Neural cell (in vitro differentiated cells): ENCODE results near the gene FGF4. TPM values are rescaled to one million over a fixed set of nuclear protein-coding genes. Genes with fewer than 3 reads are reported as not detected.
A peak's percentile ranks its signal among the peaks of the same experiment; 100 is the strongest.

Source experiments
- H2AFZ ChIP-seq: fragments of 200-600, 300-800 bp; sonication (generic), shearing (Covaris generic); 2 replicates; pipeline ENCODE4 v1.6.0; 2014; ENCODE audit warnings: low read depth, mild to moderate bottlenecking, antibody characterized with exemption, low read length, moderate library complexity
- H3F3A ChIP-seq: fragments of 200-600 bp; shearing (Covaris generic); 2 replicates; pipeline ENCODE4 v1.6.1; 2016; ENCODE audit warnings: mild to moderate bottlenecking, moderate library complexity, mixed read lengths, antibody characterized with exemption, low read length; ENCODE audit not compliant: insufficient read depth, poor library complexity, severe bottlenecking
- H3K27ac ChIP-seq: fragments of 200-600, 300-800 bp; sonication (generic), shearing (Covaris generic); 2 replicates; pipeline ENCODE4 v1.5.1; 2014; ENCODE audit warnings: mild to moderate bottlenecking, low read length, moderate library complexity
- H3K27me3 ChIP-seq: fragments of 300-800, 200-600 bp; sonication (generic), shearing (Covaris generic); 2 replicates; pipeline ENCODE4 v1.6.0; 2014; ENCODE audit warnings: mild to moderate bottlenecking, low read depth, low read length, moderate library complexity; ENCODE audit not compliant: insufficient read depth
- H3K36me3 ChIP-seq: fragments of 300-800, 200-600 bp; sonication (generic), shearing (Covaris generic); 2 replicates; pipeline ENCODE4 v1.5.1; 2014; ENCODE audit warnings: mild to moderate bottlenecking, antibody characterized with exemption, low read length, moderate library complexity; ENCODE audit not compliant: insufficient read depth
- H3K4me2 ChIP-seq: fragments of 300-800, 200-600 bp; sonication (generic), shearing (Covaris generic); 2 replicates; pipeline ENCODE4 v1.6.0; 2014; ENCODE audit warnings: mild to moderate bottlenecking, low read length
- H3K4me3 ChIP-seq: fragments of 300-800, 200-600 bp; sonication (generic), shearing (Covaris generic); 2 replicates; pipeline ENCODE4 v1.5.1; 2014; ENCODE audit warnings: mild to moderate bottlenecking, low read length, moderate library complexity
- H3K79me2 ChIP-seq: fragments of 200-600 bp; shearing (Covaris generic); replicated peaks from 2 replicates; pipeline ENCODE4 v1.6.0; 2014; ENCODE audit warnings: mild to moderate bottlenecking, low read length, moderate library complexity; ENCODE audit not compliant: insufficient read depth
- H3K9ac ChIP-seq: fragments of 300-800, 200-600 bp; sonication (generic), shearing (Covaris generic); 2 replicates; pipeline ENCODE4 v1.6.1; 2016; ENCODE audit warnings: mild to moderate bottlenecking, low read length, mixed read lengths
- H3K9me2 ChIP-seq: fragments of 200-600 bp; shearing (Covaris generic); 2 replicates; pipeline ENCODE4 v1.6.1; 2016; ENCODE audit warnings: mild to moderate bottlenecking, low read length, mixed read lengths; ENCODE audit not compliant: insufficient read depth
- H3K9me3 ChIP-seq: fragments of 200-600, 300-800 bp; sonication (generic), shearing (Covaris generic); 2 replicates; pipeline ENCODE4 v1.6.1; 2016; ENCODE audit warnings: mild to moderate bottlenecking, mixed run types, low read length, moderate library complexity, mixed read lengths
- H4K20me1 ChIP-seq: fragments of 200-600 bp; shearing (Covaris generic); 2 replicates; pipeline ENCODE4 v1.6.1; 2016; ENCODE audit warnings: mild to moderate bottlenecking, mixed run types; ENCODE audit not compliant: insufficient read depth
- EP300 ChIP-seq: fragments of 450-650 bp; conservative IDR thresholded peaks from 2 replicates; pipeline ENCODE4 v1.6.1; 2014; ENCODE audit warnings: antibody characterized with exemption, mild to moderate bottlenecking, moderate library complexity; ENCODE audit not compliant: poor library complexity, severe bottlenecking
- EZH2 ChIP-seq: fragments of 200-600, 300-800 bp; shearing (Covaris generic), sonication (generic); IDR thresholded peaks from 2 replicates; pipeline ENCODE4 v1.6.1; 2014; ENCODE audit warnings: antibody characterized with exemption, low read length, borderline replicate concordance, mild to moderate bottlenecking; ENCODE audit not compliant: insufficient read depth, poor library complexity, severe bottlenecking
- POLR2AphosphoS5 ChIP-seq: IDR thresholded peaks from 2 replicates; pipeline ENCODE4 v1.6.1; 2012
- TAF1 ChIP-seq: IDR thresholded peaks from 2 replicates; pipeline ENCODE4 v1.6.1; 2012; ENCODE audit warnings: low read depth
- polyA plus RNA-seq: library from polyadenylated mRNA; depleted of rRNA; stranded (reverse); fragments of >200 nt; gene quantifications from 2 replicates; pipeline ENCODE4 v1.2.3, GENCODE V29; 2014
- TF ChIP-seq, protein P1 (sequence below): fragments of 450-650 bp; IDR thresholded peaks from 2 replicates; pipeline ENCODE4 v1.5.1; 2014; ENCODE audit warnings: antibody characterized with exemption, mild to moderate bottlenecking, moderate library complexity; ENCODE audit not compliant: poor library complexity, severe bottlenecking

The FGF4 gene
- polyA plus RNA-seq, 1 donor from 2014 or later = not detected

DNA sequence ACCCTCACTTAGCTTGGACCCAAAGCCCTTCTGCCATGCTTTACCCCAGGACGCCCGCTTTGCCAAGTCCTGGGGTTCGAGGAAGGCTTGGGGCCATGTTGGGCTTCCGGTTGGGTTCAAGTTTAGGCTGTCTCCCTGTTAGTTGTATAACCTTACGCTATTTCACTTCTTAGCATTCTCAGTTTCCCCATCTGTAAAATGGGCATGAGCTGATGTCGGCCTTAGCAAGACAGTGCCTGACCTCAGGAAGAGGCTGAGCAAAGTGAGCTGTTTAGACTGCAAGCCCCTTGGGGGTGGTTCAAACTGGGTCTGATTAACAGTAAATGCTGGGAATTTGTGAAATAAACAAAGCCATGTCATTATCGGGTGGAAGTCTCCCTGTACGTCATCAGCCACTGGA lies 3.2 kb upstream of the FGF4 start:
- Histone ChIP-seq H3K27ac (no peak overlapping the region), H3K9me3 (no peaks in the 10 kb centered on the region), H3K9me2 (no peaks in the 10 kb centered on the region), H3F3A (no peaks in the 10 kb centered on the region), H4K20me1 (no peaks in the 10 kb centered on the region), H3K36me3 (no peaks in the 10 kb centered on the region), H3K9ac (no peak overlapping the region), H3K4me2 (no peak overlapping the region), H3K4me3 (no peak overlapping the region), H3K79me2 (no peaks in the 10 kb centered on the region), H2AFZ (no peak overlapping the region), H3K27me3 (peaks cover 40% of the 10 kb centered on the region)
- TF ChIP-seq, protein P1, sequence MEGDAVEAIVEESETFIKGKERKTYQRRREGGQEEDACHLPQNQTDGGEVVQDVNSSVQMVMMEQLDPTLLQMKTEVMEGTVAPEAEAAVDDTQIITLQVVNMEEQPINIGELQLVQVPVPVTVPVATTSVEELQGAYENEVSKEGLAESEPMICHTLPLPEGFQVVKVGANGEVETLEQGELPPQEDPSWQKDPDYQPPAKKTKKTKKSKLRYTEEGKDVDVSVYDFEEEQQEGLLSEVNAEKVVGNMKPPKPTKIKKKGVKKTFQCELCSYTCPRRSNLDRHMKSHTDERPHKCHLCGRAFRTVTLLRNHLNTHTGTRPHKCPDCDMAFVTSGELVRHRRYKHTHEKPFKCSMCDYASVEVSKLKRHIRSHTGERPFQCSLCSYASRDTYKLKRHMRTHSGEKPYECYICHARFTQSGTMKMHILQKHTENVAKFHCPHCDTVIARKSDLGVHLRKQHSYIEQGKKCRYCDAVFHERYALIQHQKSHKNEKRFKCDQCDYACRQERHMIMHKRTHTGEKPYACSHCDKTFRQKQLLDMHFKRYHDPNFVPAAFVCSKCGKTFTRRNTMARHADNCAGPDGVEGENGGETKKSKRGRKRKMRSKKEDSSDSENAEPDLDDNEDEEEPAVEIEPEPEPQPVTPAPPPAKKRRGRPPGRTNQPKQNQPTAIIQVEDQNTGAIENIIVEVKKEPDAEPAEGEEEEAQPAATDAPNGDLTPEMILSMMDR = no peak

DNA sequence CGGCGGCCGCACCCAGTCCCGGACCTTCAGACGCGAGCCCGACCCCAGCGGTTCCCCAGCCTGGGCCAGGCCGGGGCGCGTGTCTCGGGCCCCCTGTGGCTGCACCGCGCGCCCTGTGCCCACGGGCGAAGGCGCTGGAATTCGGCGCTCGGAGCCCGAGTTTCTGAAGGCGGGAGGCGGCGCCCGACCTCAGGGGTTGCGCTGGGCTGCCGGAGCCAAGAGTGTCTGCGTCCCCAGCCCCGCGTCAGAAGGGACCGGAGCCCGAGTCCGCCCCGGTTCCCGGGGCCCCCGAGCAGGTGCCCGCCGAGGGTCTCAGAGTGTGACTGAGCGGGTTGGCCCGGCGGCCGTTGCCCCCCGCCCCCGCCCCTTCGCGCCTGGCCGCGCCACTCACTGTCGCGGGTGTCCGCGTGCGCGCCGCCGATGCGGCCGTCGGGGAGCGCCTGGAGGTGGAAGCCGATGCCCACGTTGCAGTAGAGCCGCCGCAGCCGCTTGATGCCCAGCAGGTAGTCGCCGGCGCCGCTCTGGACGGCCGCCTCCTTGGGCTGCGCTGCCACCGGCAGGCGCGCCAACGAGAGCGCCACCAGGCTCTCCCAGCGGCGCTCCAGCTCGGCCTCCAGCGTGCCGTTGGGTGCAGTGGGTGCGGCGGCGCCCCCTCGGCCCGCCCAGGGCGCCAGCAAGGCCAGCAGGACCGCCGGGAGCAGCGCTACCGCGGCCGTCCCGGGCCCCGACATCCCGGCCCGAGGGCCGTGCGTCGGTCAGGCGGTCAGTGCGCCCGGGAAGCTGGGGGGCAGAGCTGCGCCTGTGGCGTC lies 583 bp downstream of the FGF4 start:
- no peaks in the 10 kb centered on the region for H3F3A ChIP-seq
- no peaks in the 10 kb centered on the region for H3K9me2 ChIP-seq
- no peaks in the 10 kb centered on the region for H3K36me3 ChIP-seq
- no peak overlapping the region for H3K4me2 ChIP-seq
- no peak overlapping the region for H3K9ac ChIP-seq
- no peak overlapping the region for H3K27ac ChIP-seq
- no peaks in the 10 kb centered on the region for H3K79me2 ChIP-seq
- no peaks in the 10 kb centered on the region for H4K20me1 ChIP-seq
- no peak overlapping the region for H3K4me3 ChIP-seq
- H3K9me3 ChIP-seq = no peaks in the 10 kb centered on the region
- TF ChIP-seq EP300 = no peak
- peak; percentile 70 for TF ChIP-seq EZH2
- H2AFZ ChIP-seq = no peak overlapping the region
- peaks cover 61% of the 10 kb centered on the region for H3K27me3 ChIP-seq

DNA sequence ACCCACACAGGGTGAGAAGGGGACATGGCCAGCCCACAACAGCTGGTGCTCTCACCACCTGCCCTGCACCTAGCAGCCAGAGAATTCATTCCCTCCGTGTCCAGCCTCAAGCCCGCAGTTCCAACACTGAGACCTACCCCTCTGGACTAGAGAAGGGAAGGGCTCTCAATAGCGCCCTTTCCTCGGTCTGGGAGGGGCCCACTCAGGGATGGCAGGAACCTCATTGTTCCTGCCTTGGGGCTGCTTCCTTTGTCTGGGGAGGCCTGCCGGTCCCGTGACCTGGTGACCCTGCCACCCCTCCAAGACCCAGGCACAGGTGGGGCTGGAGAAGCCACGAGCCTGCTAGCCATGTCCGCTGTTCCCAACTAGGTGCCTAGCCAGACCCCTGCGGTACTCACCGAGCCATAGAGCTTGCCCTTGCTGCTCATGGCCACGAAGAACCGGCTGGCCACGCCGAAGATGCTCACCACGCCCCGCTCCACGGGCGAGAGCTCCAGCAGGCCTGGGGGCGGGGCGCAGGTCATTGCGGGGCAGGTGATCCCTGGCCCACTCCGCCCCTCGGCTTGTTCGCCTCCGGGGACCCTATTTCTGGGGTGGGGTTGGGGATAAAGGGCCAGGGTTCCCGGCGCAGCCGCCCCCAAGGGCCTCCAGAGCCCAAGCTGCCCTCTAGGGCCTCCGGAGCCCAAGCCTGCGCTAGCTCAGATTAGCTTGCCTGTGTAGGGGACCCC lies 1.4 kb downstream of the FGF4 start:
- no peak for TF ChIP-seq EP300
- no peak for TF ChIP-seq POLR2AphosphoS5
- no peak for TF ChIP-seq TAF1
- TF ChIP-seq, protein P1 = no peak
- Histone ChIP-seq H3K4me2 (no peak overlapping the region), H3F3A (no peaks in the 10 kb centered on the region), H2AFZ (no peak overlapping the region), H3K4me3 (no peak overlapping the region), H3K27ac (no peak overlapping the region), H3K9me3 (no peaks in the 10 kb centered on the region), H4K20me1 (no peaks in the 10 kb centered on the region), H3K9ac (no peak overlapping the region), H3K79me2 (no peaks in the 10 kb centered on the region), H3K9me2 (no peaks in the 10 kb centered on the region), H3K27me3 (peaks cover 61% of the 10 kb centered on the region), H3K36me3 (no peaks in the 10 kb centered on the region)
